HG03045 (cell line): ENCODE results near the gene CA10.

Experiments
- ATAC-seq: cut with Tn5 transposase; IDR thresholded peaks from one replicate; pipeline ENCODE4 v1.9.1; 2021; ENCODE audit warnings: mild to moderate bottlenecking, moderate library complexity; ENCODE audit not compliant: unreplicated experiment

Gene CA10

GRCh38 chr17:51699303-51699702 is 459.2 kb downstream of the CA10 start:
- ATAC-seq = no peak

GRCh38 chr17:51692917-51693316 is 465.6 kb downstream of the CA10 start:
- no peak for ATAC-seq

GRCh38 chr17:51687887-51688286 is 470.6 kb downstream of the CA10 start:
- ATAC-seq = no peak

- ATAC-seq = no peak
These were observed 473.1 kb downstream of the CA10 start for GRCh38 chr17:51685287-51685909.

GRCh38 chr17:51684214-51684613 is 474.3 kb downstream of the CA10 start:
- ATAC-seq = no peak

- no peak for ATAC-seq
These were observed 475.2 kb downstream of the CA10 start for GRCh38 chr17:51683291-51683690.

GRCh38 chr17:51682115-51682514 is 476.4 kb downstream of the CA10 start:
- ATAC-seq = no peak

GRCh38 chr17:51677875-51678274 is 480.6 kb downstream of the CA10 start:
- ATAC-seq = no peak

- no peak for ATAC-seq
These were observed 481.6 kb downstream of the CA10 start for GRCh38 chr17:51676691-51677487.

GRCh38 chr17:51674579-51675255 is 483.8 kb downstream of the CA10 start:
- ATAC-seq = no peak

- ATAC-seq = no peak
These were observed 485.4 kb downstream of the CA10 start for GRCh38 chr17:51673070-51673469.

- ATAC-seq = no peak
These were observed 486.4 kb downstream of the CA10 start for GRCh38 chr17:51672065-51672464.

GRCh38 chr17:51670899-51671298 is 487.6 kb downstream of the CA10 start:
- ATAC-seq = no peak

- ATAC-seq = no peak
These were observed 489.6 kb downstream of the CA10 start for GRCh38 chr17:51668963-51669246.

- ATAC-seq = no peak
These were observed 490.2 kb downstream of the CA10 start for GRCh38 chr17:51668155-51668962.

GRCh38 chr17:51667706-51668083 is 490.8 kb downstream of the CA10 start:
- ATAC-seq = no peak

- no peak for ATAC-seq
These were observed 491.4 kb downstream of the CA10 start for GRCh38 chr17:51666971-51667705.

GRCh38 chr17:51662204-51663056 is 496.1 kb downstream of the CA10 start:
- ATAC-seq = no peak

- no peak for ATAC-seq
These were observed 497.1 kb downstream of the CA10 start for GRCh38 chr17:51661403-51661802.

GRCh38 chr17:51660266-51660665 is 498.2 kb downstream of the CA10 start:
- no peak for ATAC-seq
